Activated CD4-positive, alpha-beta T cell treated with anti-CD3 and anti-CD28 coated beads, Interleukin-2, amount 50 U/mL, for 1 hour (primary cell): Measurements from ENCODE around the gene C11orf24.

Source experiments
- DNase-seq: peaks from one replicate; pipeline ENCODE4 v3.0.0-alpha.2; 2020

The C11orf24 gene

GRCh38 chr11:68242616-68243015 is 29.2 kb downstream of the C11orf24 start:
- no peak for DNase-seq

GRCh38 chr11:68231621-68232020 is 40.2 kb downstream of the C11orf24 start:
- no peak for DNase-seq

GRCh38 chr11:68229601-68230000 is 42.2 kb downstream of the C11orf24 start:
- DNase-seq: no peak

GRCh38 chr11:68226421-68226820 is 45.4 kb downstream of the C11orf24 start:
- DNase-seq: no peak

GRCh38 chr11:68224606-68225005 is 47.2 kb downstream of the C11orf24 start:
- no peak for DNase-seq

- no peak for DNase-seq
These were observed 48.5 kb downstream of the C11orf24 start for GRCh38 chr11:68223275-68223674.

GRCh38 chr11:68221406-68221805 is 50.4 kb downstream of the C11orf24 start:
- DNase-seq: no peak

- no peak for DNase-seq
These were observed 55.4 kb downstream of the C11orf24 start for GRCh38 chr11:68216171-68216938.

GRCh38 chr11:68215524-68216170 is 56.1 kb downstream of the C11orf24 start:
- DNase-seq: no peak

GRCh38 chr11:68215087-68215445 is 56.7 kb downstream of the C11orf24 start:
- DNase-seq: no peak

GRCh38 chr11:68214173-68215086 is 57.3 kb downstream of the C11orf24 start:
- DNase-seq: no peak

GRCh38 chr11:68213555-68214172 is 58.1 kb downstream of the C11orf24 start:
- DNase-seq: peak; percentile 78

- DNase-seq: peak; percentile 54
These were observed 58.6 kb downstream of the C11orf24 start, which contains the start of gene KMT5B for GRCh38 chr11:68213135-68213515. Gene KMT5B, minus strand, starts transcription at chr11:68213296. Its CDS starts 23,220 bp downstream, at chr11:68190076.

- peak; percentile 47 for DNase-seq
These were observed 59.2 kb downstream of the C11orf24 start for GRCh38 chr11:68212421-68213134.

- DNase-seq: no peak
These were observed 60.2 kb downstream of the C11orf24 start for GRCh38 chr11:68211546-68211945.
